Left lung (tissue), 10 donors: ENCODE measurements around the gene ZNF286A. TPM values are rescaled to one million over a fixed set of nuclear protein-coding genes. Genes with fewer than 3 reads are reported as not detected.
"Not testable (repeated sequence)": the region's sequence is repeated elsewhere in the genome, so short reads cannot be mapped to it uniquely, and the experiment has no call there.

Source experiments
- ATAC-seq: fragments of 200-7000 bp; cut with Tn5 transposase; one replicate; pipeline ENCODE4 v1.9.1; 2020; ENCODE audit warnings: moderate library complexity
- DNase-seq, 4 donors: peaks; one replicate each; pipeline ENCODE4 v3.0.0-alpha.2; 2013 to 2020
- H3K27ac ChIP-seq, 2 donors: fragments of 200-600 bp; sonication (generic) in 1 of 2; one replicate each; pipeline versions ENCODE4 v1.5.0 to v1.8.0; 2020 to 2021
- H3K27me3 ChIP-seq, 2 donors: fragments of 200-600 bp; sonication (generic) in 1 of 2; one replicate each; pipeline versions ENCODE4 v1.5.0 to v1.8.0; 2020 to 2021
- H3K36me3 ChIP-seq, 2 donors: fragments of 200-600 bp; sonication (generic) in 1 of 2; one replicate each; pipeline versions ENCODE4 v1.5.0 to v1.8.0; 2020 to 2021
- H3K4me1 ChIP-seq, 2 donors: fragments of 200-600 bp; one replicate each; pipeline ENCODE4 v1.8.0; 2021
- H3K4me3 ChIP-seq, 2 donors: fragments of 200-600 bp; sonication (generic) in 1 of 2; one replicate each; pipeline versions ENCODE4 v1.5.0 to v1.8.0; 2020 to 2021; ENCODE audit warnings: mild to moderate bottlenecking in 1 of 2
- H3K9me3 ChIP-seq, 2 donors: fragments of 200-600 bp; sonication (generic) in 1 of 2; one replicate each; pipeline versions ENCODE4 v1.5.0 to v1.8.0; 2020 to 2021
- CTCF ChIP-seq, 2 donors: fragments of 200-600 bp; sonication (generic) in 1 of 2; IDR thresholded peaks; one replicate each; pipeline versions ENCODE4 v1.5.0 to v1.8.0; 2021; ENCODE audit warnings: antibody characterized with exemption in 2 of 2
- intact Hi-C, 2 donors: fragments of 100-400 bp; cut with DNase I; formaldehyde crosslinking; loops; one replicate each; pipeline versions ENCODE4 v1.11.2 to v1.14.2; 2022
- polyA plus RNA-seq, 6 donors: library from polyadenylated mRNA; unstranded; fragments of 120-200 nt; gene quantifications; one replicate each; pipeline ENCODE4 v1.2.1, GENCODE V29; 2013; ENCODE audit not compliant: insufficient read length in 6 of 6
- total RNA-seq, 2 donors: library from RNA; stranded (reverse); fragmentation: NEBNext Ultra II Directional; extraction: Animal tissue kit (Norgen Biotek cat#: 25700); gene quantifications; one replicate each; pipeline ENCODE4 v1.2.1, GENCODE V29; 2021
- donor health status: DM: no; HTN: yes; CAD: no.
- donor health status: DM: no; HTN: no; CAD: no.

ZNF286A gene
- total and polyA plus RNA-seq, 8 donors, result 16.3 to 56.3 (median 46.8) TPM

- H3K36me3 ChIP-seq, result no peaks in the 10 kb centered on the region
- intact Hi-C loops, result no loop called here
- DNase-seq, result no peak
- H3K4me1 ChIP-seq, result no peaks in the 10 kb centered on the region
- ATAC-seq, result no peak
- H3K27me3 ChIP-seq, result no peaks in the 10 kb centered on the region
- no peak overlapping the region for H3K4me3 ChIP-seq
- H3K9me3 ChIP-seq, result no peaks in the 10 kb centered on the region
- no peak for TF ChIP-seq CTCF (IDR thresholded peaks at IDR 0.05)
- no peak overlapping the region for H3K27ac ChIP-seq
Observed at GRCh38 chr17:15738066-15738465, 38.5 kb downstream of the ZNF286A start.

- ATAC-seq, H3K9me3 ChIP-seq, H3K4me3 ChIP-seq, H3K27ac ChIP-seq, H3K36me3 ChIP-seq, H3K4me1 ChIP-seq, intact Hi-C loops, DNase-seq, H3K27me3 ChIP-seq: not testable (repeated sequence)
Observed at GRCh38 chr17:15739259-15739658, 39.7 kb downstream of the ZNF286A start.

- intact Hi-C loops, ATAC-seq, H3K27me3 ChIP-seq, H3K4me3 ChIP-seq, H3K36me3 ChIP-seq, DNase-seq, H3K9me3 ChIP-seq, H3K27ac ChIP-seq, H3K4me1 ChIP-seq: not testable (repeated sequence)
Observed at GRCh38 chr17:15740041-15740440, 40.5 kb downstream of the ZNF286A start.

GRCh38 chr17:15740570-15741120, 41.1 kb downstream of the ZNF286A start:
- ATAC-seq (no peak), DNase-seq (no peak)
- Histone ChIP-seq H3K4me1 (no peaks in the 10 kb centered on the region), H3K4me3 (no peak overlapping the region), H3K27ac (no peak overlapping the region), H3K9me3 (no peaks in the 10 kb centered on the region), H3K36me3 (no peaks in the 10 kb centered on the region), H3K27me3 (no peaks in the 10 kb centered on the region)
- intact Hi-C loops, result no loop called here
- no peak for TF ChIP-seq CTCF (IDR thresholded peaks at IDR 0.05)

- no peak for ATAC-seq
- no peak overlapping the region for H3K27ac ChIP-seq
- no peak for TF ChIP-seq CTCF (IDR thresholded peaks at IDR 0.05)
- H3K9me3 ChIP-seq, result no peaks in the 10 kb centered on the region
- intact Hi-C loops, result no loop called here
- no peak for DNase-seq
- H3K4me3 ChIP-seq, result no peak overlapping the region
- no peaks in the 10 kb centered on the region for H3K36me3 ChIP-seq
- no peaks in the 10 kb centered on the region for H3K4me1 ChIP-seq
- no peaks in the 10 kb centered on the region for H3K27me3 ChIP-seq
Observed at GRCh38 chr17:15741624-15742023, 42.1 kb downstream of the ZNF286A start.

- no peaks in the 10 kb centered on the region for H3K4me1 ChIP-seq
- no peak for ATAC-seq
- intact Hi-C loops, result no loop called here
- H3K27ac ChIP-seq, result no peak overlapping the region
- no peak for TF ChIP-seq CTCF (IDR thresholded peaks at IDR 0.05)
- no peak overlapping the region for H3K4me3 ChIP-seq
- no peak for DNase-seq
- no peaks in the 10 kb centered on the region for H3K27me3 ChIP-seq
- no peaks in the 10 kb centered on the region for H3K9me3 ChIP-seq
- no peaks in the 10 kb centered on the region for H3K36me3 ChIP-seq
Observed at GRCh38 chr17:15742051-15742795, 42.7 kb downstream of the ZNF286A start.
